ENCODE data around the gene IQSEC3. TPM values are rescaled to one million over a fixed set of nuclear protein-coding genes. Genes with fewer than 3 reads are reported as not detected.

Gene IQSEC3
- polyA plus RNA-seq, 1 experiment, result not detected

DNA sequence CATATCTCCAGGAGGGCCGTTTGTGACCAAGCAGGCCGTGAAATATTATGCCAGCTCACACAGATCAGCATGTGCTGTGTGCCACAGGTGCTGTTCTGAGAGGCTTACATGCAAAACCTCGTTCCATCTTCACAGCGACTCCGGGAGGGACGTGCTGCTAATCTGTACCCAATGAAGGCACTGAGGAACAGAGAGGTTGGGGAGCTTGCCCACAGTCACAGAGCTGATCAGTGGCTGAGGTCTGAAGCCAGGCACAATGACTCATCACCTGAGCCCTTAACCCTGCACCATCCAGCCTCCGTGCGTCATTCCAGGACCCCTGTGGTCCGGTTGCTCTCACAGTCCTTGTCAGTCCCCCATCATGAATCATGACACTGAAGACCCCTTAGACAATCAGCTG lies 80.7 kb downstream of the IQSEC3 start:
- POLR2A ChIA-PET, result no interaction called here
- CTCF ChIA-PET, result no interaction called here
- TF ChIP-seq, protein P1, sequence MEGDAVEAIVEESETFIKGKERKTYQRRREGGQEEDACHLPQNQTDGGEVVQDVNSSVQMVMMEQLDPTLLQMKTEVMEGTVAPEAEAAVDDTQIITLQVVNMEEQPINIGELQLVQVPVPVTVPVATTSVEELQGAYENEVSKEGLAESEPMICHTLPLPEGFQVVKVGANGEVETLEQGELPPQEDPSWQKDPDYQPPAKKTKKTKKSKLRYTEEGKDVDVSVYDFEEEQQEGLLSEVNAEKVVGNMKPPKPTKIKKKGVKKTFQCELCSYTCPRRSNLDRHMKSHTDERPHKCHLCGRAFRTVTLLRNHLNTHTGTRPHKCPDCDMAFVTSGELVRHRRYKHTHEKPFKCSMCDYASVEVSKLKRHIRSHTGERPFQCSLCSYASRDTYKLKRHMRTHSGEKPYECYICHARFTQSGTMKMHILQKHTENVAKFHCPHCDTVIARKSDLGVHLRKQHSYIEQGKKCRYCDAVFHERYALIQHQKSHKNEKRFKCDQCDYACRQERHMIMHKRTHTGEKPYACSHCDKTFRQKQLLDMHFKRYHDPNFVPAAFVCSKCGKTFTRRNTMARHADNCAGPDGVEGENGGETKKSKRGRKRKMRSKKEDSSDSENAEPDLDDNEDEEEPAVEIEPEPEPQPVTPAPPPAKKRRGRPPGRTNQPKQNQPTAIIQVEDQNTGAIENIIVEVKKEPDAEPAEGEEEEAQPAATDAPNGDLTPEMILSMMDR (IDR thresholded peaks at IDR 0.05; ENCODE audit: insufficient read depth, low read depth, low read length), result no peak
- Histone ChIP-seq H3K4me3 (ENCODE audit: low read depth, low read length) (no peak overlapping the region), H3K36me3 (ENCODE audit: control insufficient read depth, insufficient read depth, low read length) (no peaks in the 10 kb centered on the region), H3K27me3 (ENCODE audit: control insufficient read depth, insufficient read depth, low read length) (peaks cover 5% of the 10 kb centered on the region)
- no peak for DNase-seq (ENCODE audit: low read depth)

- TF ChIP-seq, protein P1 (IDR thresholded peaks at IDR 0.05; ENCODE audit: insufficient read depth, low read depth, low read length), result no peak
- Histone ChIP-seq H3K4me3 (ENCODE audit: low read depth, low read length) (no peak overlapping the region), H3K27me3 (ENCODE audit: control insufficient read depth, insufficient read depth, low read length) (peaks cover 7% of the 10 kb centered on the region), H3K36me3 (ENCODE audit: control insufficient read depth, insufficient read depth, low read length) (no peaks in the 10 kb centered on the region)
- DNase-seq (ENCODE audit: low read depth), result no peak
- CTCF ChIA-PET, result interaction anchor here (0.9 kb wide), 1 partner anchor 66 kb away, joined by 3 read pairs; no protein-coding TSS in a partner anchor
- POLR2A ChIA-PET, result no interaction called here
These were observed 82.3 kb downstream of the IQSEC3 start for GRCh38 chr12:148676-149416.

- CTCF ChIA-PET, result interaction anchor here (1.0 to 2.5 kb wide), 3 partner anchors 11 to 44 kb away, joined by 3 to 9 read pairs (median 5); no protein-coding TSS in a partner anchor
- POLR2A ChIA-PET, result no interaction called here
- no peaks in the 10 kb centered on the region for H3K36me3 ChIP-seq (ENCODE audit: control insufficient read depth, insufficient read depth, low read length)
- H3K4me3 ChIP-seq (ENCODE audit: low read depth, low read length), result no peak overlapping the region
- TF ChIP-seq, protein P1 (IDR thresholded peaks at IDR 0.05; ENCODE audit: insufficient read depth, low read depth, low read length), result no peak
- no peak for DNase-seq (ENCODE audit: low read depth)
- H3K27me3 ChIP-seq (ENCODE audit: control insufficient read depth, insufficient read depth, low read length), result peaks cover 7% of the 10 kb centered on the region
These were observed 85.0 kb downstream of the IQSEC3 start for GRCh38 chr12:151579-151978.

DNA sequence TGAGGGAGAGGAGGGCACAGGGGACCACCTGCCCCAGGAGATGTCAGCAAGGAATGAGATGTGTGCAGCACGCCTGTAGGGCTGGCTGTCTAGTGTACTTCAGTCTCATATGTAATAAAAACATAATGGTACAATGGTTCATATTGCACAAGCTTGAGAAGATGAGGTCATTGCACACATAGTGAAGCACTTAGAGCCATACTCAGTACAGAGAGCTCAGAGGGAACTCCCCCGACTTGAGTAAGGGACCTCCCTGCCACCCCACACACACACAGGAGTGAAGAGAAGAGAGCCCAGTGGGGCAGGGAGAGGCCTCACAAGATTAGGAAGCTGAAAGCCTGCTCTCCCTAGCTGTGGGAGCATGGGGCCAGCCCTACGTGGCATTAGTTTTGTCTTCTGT lies 85.9 kb downstream of the IQSEC3 start:
- Histone ChIP-seq H3K4me3 (ENCODE audit: low read depth, low read length) (no peak overlapping the region), H3K36me3 (ENCODE audit: control insufficient read depth, insufficient read depth, low read length) (no peaks in the 10 kb centered on the region), H3K27me3 (ENCODE audit: control insufficient read depth, insufficient read depth, low read length) (peaks cover 7% of the 10 kb centered on the region)
- ChIA-PET CTCF (interaction anchor here (1.1 to 2.5 kb wide), 5 partner anchors 13 to 37 kb away, joined by 3 to 9 read pairs (median 4); no protein-coding TSS in a partner anchor), POLR2A (no interaction called here)
- no peak for DNase-seq (ENCODE audit: low read depth)
- TF ChIP-seq, protein P1 (IDR thresholded peaks at IDR 0.05; ENCODE audit: insufficient read depth, low read depth, low read length), result no peak

- Histone ChIP-seq H3K27me3 (ENCODE audit: control insufficient read depth, insufficient read depth, low read length) (peaks cover 7% of the 10 kb centered on the region), H3K4me3 (ENCODE audit: low read depth, low read length) (no peak overlapping the region), H3K36me3 (ENCODE audit: control insufficient read depth, insufficient read depth, low read length) (no peaks in the 10 kb centered on the region)
- TF ChIP-seq, protein P1 (IDR thresholded peaks at IDR 0.05; ENCODE audit: insufficient read depth, low read depth, low read length), result peak; percentile 72
- CTCF ChIA-PET, result interaction anchor here (1.1 to 2.5 kb wide), 7 partner anchors 9 to 37 kb away, joined by 3 to 9 read pairs (median 4); no protein-coding TSS in a partner anchor
- POLR2A ChIA-PET, result no interaction called here
- DNase-seq (ENCODE audit: low read depth), result no peak
These were observed 86.6 kb downstream of the IQSEC3 start for GRCh38 chr12:153080-153746.

Measured in BJ (cell line).